IPS DF 6.9 (cell line): ENCODE data around the gene SETD2.

Experiments used
- DNase-seq: peaks from one replicate; pipeline ENCODE4 v3.0.0-alpha.2; 2013; ENCODE audit warnings: low read depth, low spot score
- H3K27ac ChIP-seq: one replicate; pipeline ENCODE4 v1.5.1; 2013; ENCODE audit warnings: low read length, control low read depth
- H3K27me3 ChIP-seq: 2 replicates; pipeline ENCODE4 v1.6.1; 2013; ENCODE audit warnings: mild to moderate bottlenecking, low read length; ENCODE audit not compliant: control insufficient read depth, insufficient read depth
- H3K36me3 ChIP-seq: 2 replicates; pipeline ENCODE4 v1.6.1; 2013; ENCODE audit warnings: low read length; ENCODE audit not compliant: control insufficient read depth, insufficient read depth
- H3K4me1 ChIP-seq: 2 replicates; pipeline ENCODE4 v1.6.1; 2013; ENCODE audit warnings: low read length; ENCODE audit not compliant: control insufficient read depth, insufficient read depth
- H3K4me3 ChIP-seq: 2 replicates; pipeline ENCODE4 v1.5.1; 2013; ENCODE audit warnings: mild to moderate bottlenecking, low read length
- H3K9me3 ChIP-seq: 2 replicates; pipeline ENCODE4 v1.6.1; 2013; ENCODE audit warnings: low read length, inconsistent platforms; ENCODE audit not compliant: control insufficient read depth, insufficient read depth
- WGBS: extraction: QIAGEN DNeasy Blood & Tissue Kit; methylation state at CpG from one replicate; pipeline ENCODE4 v1.1.7; 2013; ENCODE audit warnings: mixed read lengths, missing lambda C conversion rate; ENCODE audit not compliant: insufficient read length, insufficient coverage; 5-methylcytosine and 5-hydroxymethylcytosine counted together

SETD2 gene

DNA sequence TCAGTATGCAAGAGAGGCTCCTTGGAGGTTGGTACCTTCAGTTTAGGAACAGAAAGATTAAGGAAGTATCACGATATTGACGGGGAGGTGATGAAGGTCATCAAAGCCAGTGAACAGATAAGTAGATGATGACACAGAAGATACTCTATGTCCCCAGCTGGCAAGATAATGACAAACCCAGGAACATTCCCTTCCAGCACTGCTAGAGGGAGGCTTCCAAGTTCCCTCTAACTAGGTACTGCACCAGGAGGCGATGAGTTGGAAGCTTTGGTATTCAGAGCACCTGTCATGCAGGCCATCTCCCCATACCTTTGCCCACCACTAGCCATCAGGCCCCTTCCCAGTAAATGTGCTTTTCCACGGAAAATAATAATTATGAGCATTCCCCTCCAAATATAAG is 143.6 kb downstream of the SETD2 start:
- no peak overlapping the region for H3K4me3 ChIP-seq
- H3K27me3 ChIP-seq: no peaks in the 10 kb centered on the region
- H3K4me1 ChIP-seq: no peaks in the 10 kb centered on the region
- no peaks in the 10 kb centered on the region for H3K9me3 ChIP-seq
- no peak for DNase-seq
- no CpG with 5 or more reads among the region's 4 CpGs for WGBS
- H3K36me3 ChIP-seq: peaks cover 4% of the 10 kb centered on the region; the same call in 1 of the 2 replicates
- no peak overlapping the region for H3K27ac ChIP-seq

DNA sequence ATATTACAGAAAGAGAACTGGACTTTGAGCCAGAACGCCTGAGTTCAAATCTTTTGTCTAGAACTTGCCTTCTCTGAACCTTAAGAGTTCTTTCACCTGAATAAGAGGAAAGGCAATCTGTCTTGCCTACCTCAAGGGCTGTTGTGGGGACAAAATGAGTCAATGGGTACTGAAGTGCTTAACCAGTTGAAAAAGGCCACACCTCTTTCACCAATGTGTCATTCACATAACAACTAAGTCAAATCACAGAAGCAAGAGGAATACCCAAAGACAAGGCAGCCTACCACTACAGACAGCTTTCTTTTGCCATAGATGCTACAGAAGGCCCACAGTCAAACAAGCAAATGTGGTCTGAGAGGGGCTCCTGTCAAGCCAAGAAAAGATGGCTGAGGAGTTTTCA is 144.7 kb downstream of the SETD2 start:
- WGBS: no CpG with 5 or more reads among the region's 1 CpG
- no peak overlapping the region for H3K27ac ChIP-seq
- no peaks in the 10 kb centered on the region for H3K4me1 ChIP-seq
- H3K27me3 ChIP-seq: no peaks in the 10 kb centered on the region
- DNase-seq: no peak
- peaks cover 4% of the 10 kb centered on the region; the same call in 1 of the 2 replicates for H3K36me3 ChIP-seq
- no peaks in the 10 kb centered on the region for H3K9me3 ChIP-seq
- H3K4me3 ChIP-seq: no peak overlapping the region

DNA sequence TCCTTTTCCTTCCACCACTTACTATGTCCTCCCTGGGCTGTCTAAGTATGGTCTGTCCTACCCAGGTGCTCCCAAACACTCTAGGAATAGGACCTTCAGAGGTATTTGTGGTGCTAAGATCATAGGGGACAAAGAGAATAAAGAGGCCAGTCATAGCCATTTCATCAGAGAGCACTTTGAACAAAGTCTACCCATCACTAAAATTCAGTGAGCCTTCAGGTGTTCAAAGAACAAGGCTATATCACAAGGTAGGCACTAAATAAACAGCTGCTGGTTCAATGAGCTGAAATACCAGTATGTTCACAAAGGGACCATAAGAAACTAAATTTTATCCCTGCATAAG is 145.7 kb downstream of the SETD2 start:
- Histone ChIP-seq H3K36me3 (peaks cover 4% of the 10 kb centered on the region; the same call in 1 of the 2 replicates), H3K9me3 (no peaks in the 10 kb centered on the region), H3K27me3 (no peaks in the 10 kb centered on the region), H3K4me3 (no peak overlapping the region), H3K27ac (no peak overlapping the region), H3K4me1 (no peaks in the 10 kb centered on the region)
- DNase-seq: no peak

DNA sequence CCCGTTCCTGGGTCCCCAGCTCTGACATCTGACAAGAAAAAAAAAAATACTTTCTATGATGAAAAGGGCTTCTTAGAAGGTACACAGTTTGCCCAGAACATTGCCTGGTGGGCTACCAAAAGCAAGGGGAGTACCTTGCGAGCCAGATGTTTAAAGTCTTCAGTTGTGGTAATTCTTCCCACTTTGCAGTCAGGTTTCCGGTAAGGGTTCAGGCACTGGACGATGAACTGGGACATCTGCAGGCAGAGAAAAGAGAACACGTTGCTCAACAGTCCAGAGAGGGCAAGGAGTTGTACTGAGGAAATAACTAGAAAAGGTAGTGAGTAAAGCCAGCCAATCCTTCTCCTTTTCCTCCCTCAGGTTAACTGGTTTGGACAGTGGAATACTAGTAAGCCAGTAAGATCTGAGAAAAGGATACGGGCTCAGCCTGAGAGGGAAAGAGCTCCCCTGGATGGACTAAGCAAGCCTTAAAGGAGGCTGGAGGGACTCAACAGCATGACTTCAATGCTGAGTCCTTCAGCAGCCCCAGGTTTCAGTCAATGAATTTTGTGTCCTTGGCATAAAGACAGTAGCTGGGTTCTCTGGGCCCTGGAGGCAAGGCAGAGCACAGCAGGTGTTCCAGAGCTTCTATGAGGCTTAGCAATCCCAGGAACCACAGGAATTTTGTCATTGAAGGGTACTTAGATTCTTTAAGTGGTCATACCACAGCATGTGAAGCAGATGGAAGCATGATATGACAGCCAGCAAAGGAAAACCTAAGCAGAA is 146.2 kb downstream of the SETD2 start:
- Histone ChIP-seq H3K9me3 (no peaks in the 10 kb centered on the region), H3K36me3 (peaks cover 4% of the 10 kb centered on the region; the same call in 1 of the 2 replicates), H3K27me3 (no peaks in the 10 kb centered on the region), H3K4me3 (no peak overlapping the region), H3K27ac (no peak overlapping the region), H3K4me1 (no peaks in the 10 kb centered on the region)
- WGBS: no CpG with 5 or more reads among the region's 6 CpGs
- DNase-seq: no peak

DNA sequence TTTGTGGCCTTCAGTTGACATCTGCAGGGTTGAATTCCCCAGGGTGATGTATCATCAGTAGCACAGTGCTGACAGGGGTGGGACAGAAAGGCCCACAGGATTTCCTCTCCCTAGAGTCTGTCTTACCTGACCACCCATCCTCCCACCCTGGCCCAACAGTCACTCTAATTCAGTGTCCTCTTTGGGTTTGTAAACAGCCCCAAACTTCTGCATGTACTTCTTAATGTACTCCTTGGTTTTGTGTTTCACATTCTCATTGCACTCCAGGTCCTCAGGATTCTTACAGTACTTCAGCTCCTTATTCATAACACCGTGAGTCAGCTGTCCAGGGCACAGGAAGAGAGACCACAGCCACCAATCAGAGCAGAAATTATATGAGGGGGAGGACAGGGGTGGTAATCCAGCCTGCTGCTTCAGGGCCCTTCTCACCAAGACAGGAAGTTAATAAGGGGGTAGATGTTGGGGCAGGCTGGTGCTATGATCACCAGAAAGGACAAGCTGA is 146.9 kb downstream of the SETD2 start:
- no CpG with 5 or more reads among the region's 1 CpG for WGBS
- Histone ChIP-seq H3K27ac (no peak overlapping the region), H3K27me3 (no peaks in the 10 kb centered on the region), H3K4me3 (no peak overlapping the region), H3K9me3 (no peaks in the 10 kb centered on the region), H3K4me1 (no peaks in the 10 kb centered on the region), H3K36me3 (peaks cover 4% of the 10 kb centered on the region; the same call in 1 of the 2 replicates)
- DNase-seq: no peak

DNA sequence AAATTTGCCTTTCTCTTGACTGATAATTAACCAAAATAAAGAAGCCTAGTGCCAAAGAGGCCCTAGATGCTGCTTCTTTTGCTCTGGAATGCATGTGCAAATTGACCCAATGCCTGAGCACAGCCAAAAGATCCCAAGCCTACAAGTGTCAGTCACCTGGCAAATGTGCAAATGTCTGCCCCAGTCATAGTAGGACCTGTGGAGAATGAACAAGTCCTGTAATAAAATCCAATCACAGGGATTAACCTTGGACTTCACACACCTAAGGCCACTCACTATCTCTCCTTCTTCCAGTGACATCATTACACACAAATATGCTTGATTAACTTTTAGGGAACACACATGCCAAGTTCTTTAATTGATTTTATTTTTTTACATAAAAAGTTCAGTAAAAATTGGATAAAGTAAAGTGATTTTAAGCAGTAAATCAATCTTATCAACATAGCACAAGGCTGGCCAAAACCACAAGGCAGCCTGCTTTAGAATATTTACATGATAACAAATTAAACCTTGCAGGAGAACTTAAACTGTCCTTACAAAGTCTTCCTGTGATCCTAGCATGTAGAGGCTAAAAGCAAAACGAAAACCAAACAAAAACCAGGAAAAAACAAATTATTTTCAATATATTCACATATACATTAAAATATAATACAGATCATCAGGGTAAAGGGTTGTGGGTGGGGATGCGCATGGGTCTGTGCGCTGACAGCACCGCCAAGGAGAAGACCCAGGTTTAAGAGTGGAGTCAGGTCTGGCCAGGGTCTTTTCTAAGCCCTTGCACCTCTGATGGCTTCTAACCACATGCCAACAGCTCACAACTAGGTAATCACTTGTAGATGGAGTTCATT is 147.6 kb downstream of the SETD2 start:
- H3K9me3 ChIP-seq: no peaks in the 10 kb centered on the region
- H3K27ac ChIP-seq: no peak overlapping the region
- DNase-seq: no peak
- no peaks in the 10 kb centered on the region for H3K27me3 ChIP-seq
- no CpG with 5 or more reads among the region's 4 CpGs for WGBS
- H3K36me3 ChIP-seq: peaks cover 4% of the 10 kb centered on the region; the same call in 1 of the 2 replicates
- H3K4me3 ChIP-seq: no peak overlapping the region
- no peaks in the 10 kb centered on the region for H3K4me1 ChIP-seq

DNA sequence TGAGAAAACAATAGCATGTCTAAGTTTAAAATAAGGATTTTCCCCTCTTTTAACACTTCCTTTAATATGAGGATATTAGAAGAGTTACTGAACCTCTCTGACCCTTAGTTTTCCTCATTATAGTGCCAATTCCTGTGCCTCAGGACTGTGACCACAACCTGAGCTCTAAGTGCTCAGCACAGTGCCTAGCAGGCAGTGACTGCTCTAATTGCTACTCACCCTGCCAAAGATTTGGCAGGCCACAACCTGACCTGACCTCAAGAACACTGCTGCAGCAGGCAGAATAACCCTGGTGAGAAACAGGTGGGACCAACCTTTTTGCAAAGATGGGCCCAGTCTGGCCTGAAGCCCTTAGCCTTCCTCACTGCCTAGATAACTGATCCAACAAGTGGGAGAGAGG is 148.8 kb downstream of the SETD2 start:
- Histone ChIP-seq H3K36me3 (peaks cover 4% of the 10 kb centered on the region; the same call in 1 of the 2 replicates), H3K27me3 (no peaks in the 10 kb centered on the region), H3K4me1 (peaks cover 3% of the 10 kb centered on the region; the same call in 1 of the 2 replicates), H3K9me3 (no peaks in the 10 kb centered on the region), H3K4me3 (no peak overlapping the region), H3K27ac (no peak overlapping the region)
- DNase-seq: no peak

DNA sequence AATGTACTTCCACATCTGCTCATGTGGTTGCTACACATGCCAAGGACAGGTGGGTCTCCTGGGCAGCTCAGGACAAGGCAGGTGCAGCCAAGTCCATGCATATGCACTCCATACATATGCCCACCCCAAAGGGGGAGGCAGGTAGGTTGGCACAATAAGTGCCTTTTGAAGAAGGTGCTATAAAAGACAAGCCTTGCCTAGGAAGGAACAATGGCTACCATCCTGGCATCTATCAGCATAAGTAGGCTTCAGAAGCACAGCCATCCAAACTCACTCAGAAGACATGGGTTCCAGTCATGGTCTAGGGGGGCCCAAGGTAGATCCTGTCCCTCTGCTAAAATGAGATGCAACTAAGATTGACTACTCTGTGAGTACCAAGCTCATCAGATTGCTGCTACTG is 149.9 kb downstream of the SETD2 start:
- Histone ChIP-seq H3K4me1 (peaks cover 5% of the 10 kb centered on the region; the same call in 1 of the 2 replicates), H3K4me3 (no peak overlapping the region), H3K36me3 (no peaks in the 10 kb centered on the region; the same call in 1 of the 2 replicates), H3K27me3 (no peaks in the 10 kb centered on the region), H3K9me3 (no peaks in the 10 kb centered on the region), H3K27ac (no peak overlapping the region)
- DNase-seq: no peak

DNA sequence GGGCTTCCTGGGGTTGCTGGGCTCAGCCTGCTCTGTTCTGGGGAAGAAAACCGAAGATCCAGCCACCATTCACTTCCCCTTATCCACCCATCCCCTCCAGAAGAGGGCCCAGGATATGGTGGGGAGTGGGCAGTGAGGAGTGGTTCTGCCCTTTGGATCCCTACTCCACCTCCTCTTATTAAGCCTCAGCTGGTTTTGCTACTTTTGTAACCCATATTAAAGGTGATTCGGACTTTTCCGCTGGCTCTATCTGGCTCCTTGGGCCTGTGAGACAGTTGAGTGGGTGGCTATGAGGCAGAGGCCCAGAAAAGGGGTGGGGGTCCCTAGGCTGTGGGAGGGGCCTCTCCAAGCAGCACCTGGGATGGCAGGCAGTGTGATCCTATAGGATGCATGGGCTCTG is 150.7 kb downstream of the SETD2 start:
- no CpG with 5 or more reads among the region's 3 CpGs for WGBS
- H3K36me3 ChIP-seq: no peaks in the 10 kb centered on the region; the same call in 1 of the 2 replicates
- no peak overlapping the region for H3K4me3 ChIP-seq
- H3K27ac ChIP-seq: no peak overlapping the region
- H3K4me1 ChIP-seq: peaks cover 6% of the 10 kb centered on the region; the same call in 1 of the 2 replicates
- no peak for DNase-seq
- no peaks in the 10 kb centered on the region for H3K27me3 ChIP-seq
- no peaks in the 10 kb centered on the region for H3K9me3 ChIP-seq

DNA sequence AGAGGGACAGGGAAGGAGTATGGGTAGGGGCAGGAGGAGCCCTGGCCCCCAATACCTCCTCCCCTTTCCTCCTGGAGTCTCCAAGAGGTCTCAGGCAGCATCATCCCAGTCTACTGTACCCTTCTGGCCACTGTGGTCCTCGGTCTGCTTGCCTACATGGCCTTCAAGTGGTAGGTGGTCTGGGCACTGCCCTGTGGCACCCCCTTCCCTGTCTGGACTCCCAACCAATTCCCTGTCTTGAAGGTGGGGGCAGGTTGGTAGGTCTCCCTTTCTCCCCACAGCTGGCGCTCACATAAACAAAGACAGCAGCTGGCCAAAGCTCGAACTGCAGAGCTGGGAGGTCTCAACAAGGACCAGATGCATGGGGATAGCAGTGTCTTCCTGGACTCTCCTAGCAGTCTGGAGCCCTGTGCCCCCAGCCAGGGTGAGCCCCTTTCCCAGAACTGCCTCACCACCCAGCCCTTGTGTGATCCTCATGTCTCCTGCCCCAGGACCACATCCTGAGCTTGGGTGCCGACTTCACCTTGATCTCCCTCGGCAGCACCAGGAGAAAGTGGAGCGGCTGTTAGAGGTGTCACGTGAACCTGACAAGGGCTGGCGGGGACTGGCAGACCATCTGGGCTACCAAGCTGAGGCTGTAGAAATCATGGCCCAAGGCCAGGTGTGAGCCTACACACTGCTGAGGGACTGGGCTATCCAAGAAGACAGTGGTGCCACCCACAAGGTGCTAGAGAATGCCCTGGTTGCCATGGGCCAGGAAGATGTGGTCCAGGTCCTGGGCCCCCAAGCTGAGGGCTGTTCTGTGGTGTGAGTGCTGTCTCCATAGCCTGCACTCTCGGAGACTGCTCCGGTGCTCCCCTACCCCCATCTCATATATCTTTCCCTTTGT is 151.3 kb downstream of the SETD2 start:
- H3K4me1 ChIP-seq: peaks cover 6% of the 10 kb centered on the region; the same call in 1 of the 2 replicates
- no peaks in the 10 kb centered on the region for H3K27me3 ChIP-seq
- no peak for DNase-seq
- no peak overlapping the region for H3K4me3 ChIP-seq
- H3K9me3 ChIP-seq: no peaks in the 10 kb centered on the region
- no peak overlapping the region for H3K27ac ChIP-seq
- WGBS: no CpG with 5 or more reads among the region's 10 CpGs
- H3K36me3 ChIP-seq: no peaks in the 10 kb centered on the region; the same call in none of the 2 replicates
